ENCODE results near the gene DCAF5.

The DCAF5 gene

GRCh38 chr14:69003626-69004025, 149.3 kb downstream of the DCAF5 start:
- no peak for DNase-seq

GRCh38 chr14:69002069-69002468, 150.8 kb downstream of the DCAF5 start:
- no peak for DNase-seq

GRCh38 chr14:69001375-69001774, 151.5 kb downstream of the DCAF5 start:
- no peak for DNase-seq

All from stimulated activated CD4-positive, alpha-beta T cell treated with anti-CD3 and anti-CD28 coated beads, Interleukin-4, amount 100 ng/mL, for 4 hours (primary cell).